Measurements from ENCODE around the gene ZBTB8A. TPM values are rescaled to one million over a fixed set of nuclear protein-coding genes. Genes with fewer than 3 reads are reported as not detected.

ZBTB8A gene
- 2.2 TPM for polyA plus RNA-seq (2012; ENCODE audit: insufficient read depth, insufficient read length, low read depth)

- DNase-seq: peak; percentile 39
- H3K27me3 ChIP-seq: no peaks in the 10 kb centered on the region
- peak within 1 kb of the TSS; percentile 66 for H3K4me3 ChIP-seq (ENCODE audit: low read depth, low read length)
- no peaks in the 10 kb centered on the region for H3K9me3 ChIP-seq
- no peaks in the 10 kb centered on the region for H3K4me1 ChIP-seq
- TF ChIP-seq, protein P1, sequence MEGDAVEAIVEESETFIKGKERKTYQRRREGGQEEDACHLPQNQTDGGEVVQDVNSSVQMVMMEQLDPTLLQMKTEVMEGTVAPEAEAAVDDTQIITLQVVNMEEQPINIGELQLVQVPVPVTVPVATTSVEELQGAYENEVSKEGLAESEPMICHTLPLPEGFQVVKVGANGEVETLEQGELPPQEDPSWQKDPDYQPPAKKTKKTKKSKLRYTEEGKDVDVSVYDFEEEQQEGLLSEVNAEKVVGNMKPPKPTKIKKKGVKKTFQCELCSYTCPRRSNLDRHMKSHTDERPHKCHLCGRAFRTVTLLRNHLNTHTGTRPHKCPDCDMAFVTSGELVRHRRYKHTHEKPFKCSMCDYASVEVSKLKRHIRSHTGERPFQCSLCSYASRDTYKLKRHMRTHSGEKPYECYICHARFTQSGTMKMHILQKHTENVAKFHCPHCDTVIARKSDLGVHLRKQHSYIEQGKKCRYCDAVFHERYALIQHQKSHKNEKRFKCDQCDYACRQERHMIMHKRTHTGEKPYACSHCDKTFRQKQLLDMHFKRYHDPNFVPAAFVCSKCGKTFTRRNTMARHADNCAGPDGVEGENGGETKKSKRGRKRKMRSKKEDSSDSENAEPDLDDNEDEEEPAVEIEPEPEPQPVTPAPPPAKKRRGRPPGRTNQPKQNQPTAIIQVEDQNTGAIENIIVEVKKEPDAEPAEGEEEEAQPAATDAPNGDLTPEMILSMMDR (IDR thresholded peaks at IDR 0.05; ENCODE audit: low read depth, low read length): no peak
- no peaks in the 10 kb centered on the region for H3K36me3 ChIP-seq
Observed at GRCh38 chr1:32538887-32539583, at the start of gene ZBTB8A. Gene ZBTB8A (plus strand): TSS chr1:32539427. CDS start chr1:32592932, 53,505 bp downstream.

- H3K4me3 ChIP-seq (ENCODE audit: low read depth, low read length): no peak overlapping the region
- H3K36me3 ChIP-seq: no peaks in the 10 kb centered on the region
- TF ChIP-seq, protein P1 (IDR thresholded peaks at IDR 0.05; ENCODE audit: low read depth, low read length): no peak
- no peaks in the 10 kb centered on the region for H3K4me1 ChIP-seq
- H3K27me3 ChIP-seq: no peaks in the 10 kb centered on the region
- no peaks in the 10 kb centered on the region for H3K9me3 ChIP-seq
- no peak for DNase-seq
Observed at GRCh38 chr1:32489774-32490454, 49.3 kb upstream of the ZBTB8A start.

DNA sequence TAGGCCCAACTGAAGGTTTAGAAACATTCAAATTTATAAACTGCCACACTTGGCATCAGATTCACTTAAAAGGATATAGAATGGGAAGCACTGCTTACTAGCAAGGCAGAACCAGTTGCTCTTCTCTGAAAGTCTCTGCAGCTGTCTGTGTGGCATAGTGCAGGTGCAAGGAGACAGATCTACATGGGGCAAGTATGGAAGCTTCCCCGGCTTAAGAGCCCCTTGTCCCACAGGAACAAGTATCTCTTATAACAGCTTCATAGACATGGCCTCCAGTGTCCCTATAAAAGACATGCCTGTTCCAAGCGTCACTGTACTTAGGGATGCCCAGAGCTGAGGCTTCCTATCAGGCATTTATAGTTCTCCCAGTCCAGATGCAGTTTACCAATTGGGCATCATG lies 47.8 kb upstream of the ZBTB8A start:
- Histone ChIP-seq H3K4me1 (no peaks in the 10 kb centered on the region; the same call in 1 of the 2 replicates), H3K9me3 (no peaks in the 10 kb centered on the region), H3K36me3 (no peaks in the 10 kb centered on the region), H3K4me3 (ENCODE audit: low read depth, low read length) (no peak overlapping the region), H3K27me3 (no peaks in the 10 kb centered on the region)
- no peak for DNase-seq
- TF ChIP-seq, protein P1 (IDR thresholded peaks at IDR 0.05; ENCODE audit: low read depth, low read length): no peak

DNA sequence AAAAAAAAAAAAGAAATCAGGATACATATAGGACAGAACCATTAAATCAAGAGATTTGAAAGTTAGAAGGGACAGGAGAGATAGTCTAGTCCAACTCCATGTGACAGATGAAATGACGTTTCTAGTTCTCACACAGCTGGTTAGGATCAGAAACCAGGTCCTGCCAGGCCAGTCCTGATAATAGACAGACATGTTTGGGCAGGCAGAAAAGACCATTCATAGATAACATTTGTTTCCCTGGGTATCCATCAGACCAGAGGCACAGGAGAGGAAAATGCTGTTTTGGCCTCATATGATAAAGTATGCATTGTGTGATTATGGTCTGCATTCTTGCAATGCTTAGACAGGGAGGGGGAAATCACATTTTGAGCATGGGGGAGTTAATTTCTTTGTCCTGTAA lies 45.0 kb upstream of the ZBTB8A start:
- no peaks in the 10 kb centered on the region; the same call in 1 of the 2 replicates for H3K4me1 ChIP-seq
- no peaks in the 10 kb centered on the region for H3K36me3 ChIP-seq
- H3K27me3 ChIP-seq: no peaks in the 10 kb centered on the region
- H3K4me3 ChIP-seq (ENCODE audit: low read depth, low read length): no peak overlapping the region
- DNase-seq: peak; percentile 55
- no peaks in the 10 kb centered on the region for H3K9me3 ChIP-seq
- TF ChIP-seq, protein P1 (IDR thresholded peaks at IDR 0.05; ENCODE audit: low read depth, low read length): no peak

DNA sequence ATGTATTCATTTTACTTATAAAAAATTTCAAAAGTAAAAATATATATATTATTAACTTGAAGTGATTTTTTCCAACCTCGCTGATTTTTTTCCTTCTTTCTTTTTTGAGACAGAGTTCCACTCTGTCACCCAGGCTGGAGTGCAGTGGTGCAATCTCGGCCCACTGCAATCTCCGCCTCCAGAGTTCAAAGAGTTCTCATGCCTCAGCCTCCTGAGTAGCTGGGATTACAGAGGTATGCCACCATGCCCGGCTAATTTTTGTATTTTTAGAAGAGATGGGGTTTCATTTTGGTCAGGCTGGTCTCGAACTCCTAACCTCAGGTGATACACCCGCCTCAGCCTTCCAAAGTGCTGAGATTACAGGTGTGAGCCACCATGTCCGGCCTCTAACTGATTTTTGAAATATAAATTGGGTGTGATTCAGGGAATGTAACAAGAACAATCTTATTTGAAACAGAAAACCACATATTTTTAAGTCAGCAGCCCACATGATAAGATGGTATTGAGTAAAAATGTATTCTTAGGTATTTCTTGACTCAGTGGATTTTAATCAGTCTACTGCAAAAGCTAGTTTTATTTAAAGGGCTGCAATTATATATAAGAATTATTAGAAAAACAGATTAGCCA lies 44.4 kb upstream of the ZBTB8A start:
- H3K9me3 ChIP-seq: no peaks in the 10 kb centered on the region
- no peaks in the 10 kb centered on the region; the same call in 1 of the 2 replicates for H3K4me1 ChIP-seq
- TF ChIP-seq, protein P1 (IDR thresholded peaks at IDR 0.05; ENCODE audit: low read depth, low read length): no peak
- DNase-seq: no peak
- no peaks in the 10 kb centered on the region for H3K27me3 ChIP-seq
- no peak overlapping the region for H3K4me3 ChIP-seq (ENCODE audit: low read depth, low read length)
- no peaks in the 10 kb centered on the region for H3K36me3 ChIP-seq
